KOPT-K1 (cell line): ENCODE data around the gene LPA.
"Not testable (repeated sequence)": the region's sequence is repeated elsewhere in the genome, so short reads cannot be mapped to it uniquely, and the experiment has no call there.

ENCODE experiments used
- H3K27ac ChIP-seq: fragments of 200-600 bp; sonication (generic); 2 replicates; pipeline ENCODE4 v1.5.1; 2016; ENCODE audit warnings: antibody characterized with exemption, mild to moderate bottlenecking, low read depth, low read length; ENCODE audit not compliant: poor library complexity, severe bottlenecking
- H3K36me3 ChIP-seq: fragments of 200-600 bp; sonication (generic); 2 replicates; pipeline ENCODE4 v1.5.1; 2017; ENCODE audit warnings: antibody characterized with exemption, mild to moderate bottlenecking, low read length, moderate library complexity; ENCODE audit not compliant: insufficient read depth
- H3K9me3 ChIP-seq: fragments of 200-600 bp; sonication (generic); 2 replicates; pipeline ENCODE4 v1.5.1; 2017; ENCODE audit warnings: antibody characterized with exemption, low read length, mild to moderate bottlenecking; ENCODE audit not compliant: insufficient read depth, poor library complexity, severe bottlenecking

The LPA gene

GRCh38 chr6:160678230-160678629 lies 14.2 kb upstream of the LPA start:
- no peaks in the 10 kb centered on the region for H3K36me3 ChIP-seq
- no peaks in the 10 kb centered on the region for H3K9me3 ChIP-seq
- no peak overlapping the region for H3K27ac ChIP-seq

- not testable (repeated sequence) for H3K9me3 ChIP-seq, H3K27ac ChIP-seq, H3K36me3 ChIP-seq
Measured at GRCh38 chr6:160676418-160676817, 12.3 kb upstream of the LPA start.

- H3K27ac ChIP-seq = no peak overlapping the region
Measured at GRCh38 chr6:160668589-160668988, 4.5 kb upstream of the LPA start.

GRCh38 chr6:160667639-160668481 lies 3.8 kb upstream of the LPA start:
- Histone ChIP-seq H3K9me3 (no peaks in the 10 kb centered on the region), H3K36me3 (no peaks in the 10 kb centered on the region), H3K27ac (no peak overlapping the region)

More at GRCh38 chr6:160668589-160668988, 4.5 kb upstream of the LPA start:
- Histone ChIP-seq H3K9me3 (no peaks in the 10 kb centered on the region), H3K36me3 (no peaks in the 10 kb centered on the region)

- H3K36me3 ChIP-seq = no peaks in the 10 kb centered on the region
- H3K27ac ChIP-seq = no peak overlapping the region
- H3K9me3 ChIP-seq = no peaks in the 10 kb centered on the region
Measured at GRCh38 chr6:160662842-160663241, 1.2 kb downstream of the LPA start.

- no peaks in the 10 kb centered on the region for H3K36me3 ChIP-seq
- peaks cover 2% of the 10 kb centered on the region for H3K9me3 ChIP-seq
- no peak overlapping the region for H3K27ac ChIP-seq
Measured at GRCh38 chr6:160662429-160662828, 1.6 kb downstream of the LPA start.

GRCh38 chr6:160661216-160661615 lies 2.9 kb downstream of the LPA start:
- Histone ChIP-seq H3K9me3 (peaks cover 9% of the 10 kb centered on the region), H3K27ac (no peak overlapping the region), H3K36me3 (no peaks in the 10 kb centered on the region)

GRCh38 chr6:160659562-160659961 lies 4.5 kb downstream of the LPA start:
- H3K9me3 ChIP-seq = peaks cover 9% of the 10 kb centered on the region
- no peaks in the 10 kb centered on the region for H3K36me3 ChIP-seq
- H3K27ac ChIP-seq = no peak overlapping the region

GRCh38 chr6:160634706-160635105 lies 29.4 kb downstream of the LPA start:
- Histone ChIP-seq H3K36me3 (no peaks in the 10 kb centered on the region), H3K27ac (no peak overlapping the region), H3K9me3 (no peaks in the 10 kb centered on the region)

- Histone ChIP-seq H3K27ac (no peak overlapping the region), H3K9me3 (no peaks in the 10 kb centered on the region), H3K36me3 (no peaks in the 10 kb centered on the region)
Measured at GRCh38 chr6:160595838-160596832, 67.9 kb downstream of the LPA start.

GRCh38 chr6:160595297-160595696 lies 68.8 kb downstream of the LPA start:
- H3K27ac ChIP-seq, H3K9me3 ChIP-seq, H3K36me3 ChIP-seq: not testable (repeated sequence)

GRCh38 chr6:160586374-160586773 lies 77.7 kb downstream of the LPA start:
- Histone ChIP-seq H3K36me3 (no peaks in the 10 kb centered on the region), H3K9me3 (no peaks in the 10 kb centered on the region), H3K27ac (no peak overlapping the region)

- Histone ChIP-seq H3K27ac (no peak overlapping the region), H3K36me3 (no peaks in the 10 kb centered on the region), H3K9me3 (no peaks in the 10 kb centered on the region)
Measured at GRCh38 chr6:160583794-160584193, 80.3 kb downstream of the LPA start.

- Histone ChIP-seq H3K36me3 (no peaks in the 10 kb centered on the region), H3K9me3 (no peaks in the 10 kb centered on the region), H3K27ac (no peak overlapping the region)
Measured at GRCh38 chr6:160581406-160581805, 82.7 kb downstream of the LPA start.

GRCh38 chr6:160578515-160578914 lies 85.6 kb downstream of the LPA start:
- H3K9me3 ChIP-seq, H3K27ac ChIP-seq, H3K36me3 ChIP-seq: not testable (repeated sequence)
